Measurements from ENCODE around the gene NFS1.

DNA sequence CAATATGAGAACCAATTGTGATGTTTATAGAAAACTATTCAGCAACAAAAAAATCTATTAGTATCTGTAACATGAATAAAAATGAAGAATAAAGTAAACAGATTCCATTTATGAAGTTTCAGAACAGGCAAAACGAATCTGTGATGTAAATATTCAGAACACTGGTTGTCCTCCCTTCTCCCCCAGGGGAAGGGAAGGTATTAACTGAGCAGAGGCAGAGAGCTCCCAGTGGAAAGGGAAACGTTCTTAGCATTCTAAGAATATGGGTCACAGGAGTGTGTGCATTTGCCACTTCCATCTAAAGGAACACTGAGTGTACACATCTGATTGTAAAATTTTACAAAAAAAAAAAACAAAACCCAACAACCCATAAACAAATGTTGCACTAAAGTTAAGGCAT, 60.4 kb downstream of the NFS1 start:
- TF ChIP-seq CTCF (conservative IDR thresholded peaks at IDR 0.05; ENCODE audit: low read length) (no peak), EZH2phosphoT487 (IDR thresholded peaks at IDR 0.05; ENCODE audit: borderline replicate concordance, low read depth, low read length) (no peak)

All from OCI-LY7 (cell line).